Endothelial cell of umbilical vein (primary cell): ENCODE results near the gene SH3TC1. TPM values are rescaled to one million over a fixed set of nuclear protein-coding genes. Genes with fewer than 3 reads are reported as not detected.

Source experiments
- BruUV-seq: library from RNA; stranded (reverse); fragments of 400-500 nt; replicated peaks from 2 replicates; lab custom pipeline; 2021; lab: Mats Ljungman, UMichigan
- CTCF ChIA-PET: fragments of 300-600, 350-600 bp; sonication (Branson Sonifier 250); formaldehyde crosslinking; loops from one replicate; lab custom pipeline; 2021; ENCODE audit warnings: antibody characterized with exemption, inconsistent platforms; lab: Charles Lee
- POLR2A ChIA-PET: fragments of 300-600, 350-600 bp; sonication (Branson Sonifier 250); formaldehyde crosslinking; loops from one replicate; lab custom pipeline; 2021; ENCODE audit warnings: antibody characterized with exemption, inconsistent platforms; lab: Charles Lee
- DNase-seq: peaks from one replicate; pipeline ENCODE4 v3.0.0-alpha.2; 2011; ENCODE audit warnings: low read depth, low spot score
- FAIRE-seq: peaks from 2 replicates; lab custom pipeline; 2011; peaks lifted over from hg19 to GRCh38; lab: Jason Lieb, UNC
- H2AFZ ChIP-seq: 2 replicates; pipeline ENCODE4 v1.6.0; 2012; ENCODE audit warnings: low read depth, low read length, control low read depth, inconsistent platforms
- H3K27ac ChIP-seq: 2 replicates; pipeline ENCODE4 v1.5.1; 2011; ENCODE audit warnings: low read depth, mild to moderate bottlenecking, control low read depth, low read length, moderate library complexity; ENCODE audit not compliant: insufficient read depth
- H3K27me3 ChIP-seq, 2 experiments: 2 replicates each; pipeline versions ENCODE4 v1.6.0 to v1.6.1; 2011; ENCODE audit warnings: low read length in 2 of 2, mixed read lengths in 1 of 2; ENCODE audit not compliant: control insufficient read depth in 2 of 2, insufficient read depth in 2 of 2
- H3K36me3 ChIP-seq, 2 experiments: 2 replicates in 1 of 2; 3 replicates in 1 of 2; pipeline ENCODE4 v1.5.1; 2011; ENCODE audit warnings: low read length in 2 of 2, mild to moderate bottlenecking in 1 of 2, moderate library complexity in 1 of 2; ENCODE audit not compliant: control insufficient read depth in 2 of 2, insufficient read depth in 2 of 2; ENCODE audit errors: extremely low read depth in 1 of 2
- H3K4me1 ChIP-seq: 3 replicates; pipeline ENCODE4 v1.5.1; 2011; ENCODE audit warnings: mild to moderate bottlenecking, low read length; ENCODE audit not compliant: control insufficient read depth, insufficient read depth; ENCODE audit errors: extremely low read depth
- H3K4me2 ChIP-seq: 2 replicates; pipeline ENCODE4 v1.6.1; 2011; ENCODE audit warnings: low read length, control low read depth, mixed read lengths; ENCODE audit not compliant: insufficient read depth
- H3K4me3 ChIP-seq, 3 experiments: fragments of 200-600 bp in 1 of 3; sonication (generic), shearing (Covaris generic) in 1 of 3; replicated peaks in 1 of 3; 2 replicates each; pipeline ENCODE4 v1.5.1; 2011 to 2016; ENCODE audit warnings: control low read depth in 3 of 3, low read length in 3 of 3, mild to moderate bottlenecking in 2 of 3, inconsistent platforms in 1 of 3, low read depth in 1 of 3, moderate library complexity in 1 of 3; ENCODE audit not compliant: insufficient read depth in 1 of 3
- H3K79me2 ChIP-seq: 2 replicates; pipeline ENCODE4 v1.6.0; 2012; ENCODE audit warnings: low read length, inconsistent platforms; ENCODE audit not compliant: control insufficient read depth, insufficient read depth
- H3K9ac ChIP-seq: replicated peaks from 2 replicates; pipeline ENCODE3; 2011; ENCODE audit warnings: low read length, control low read depth; ENCODE audit not compliant: insufficient read depth; ENCODE audit errors: extremely low read depth
- H3K9me1 ChIP-seq: replicated peaks from 3 replicates; pipeline ENCODE4 v1.6.0; 2011; ENCODE audit warnings: mild to moderate bottlenecking, low read length; ENCODE audit not compliant: control insufficient read depth, insufficient read depth; ENCODE audit errors: extremely low read depth
- H3K9me3 ChIP-seq: replicated peaks from 2 replicates; pipeline ENCODE4 v1.5.1; 2012; ENCODE audit warnings: low read length, inconsistent platforms; ENCODE audit not compliant: control insufficient read depth, insufficient read depth
- H4K20me1 ChIP-seq: replicated peaks from 2 replicates; pipeline ENCODE3; 2011; ENCODE audit warnings: mild to moderate bottlenecking, low read length; ENCODE audit not compliant: control insufficient read depth, insufficient read depth; ENCODE audit errors: extremely low read depth
- EZH2 ChIP-seq: IDR thresholded peaks from 2 replicates; pipeline ENCODE4 v1.6.1; 2012; ENCODE audit warnings: borderline replicate concordance, low read depth, mild to moderate bottlenecking, moderate library complexity, low read length, inconsistent platforms; ENCODE audit not compliant: severe bottlenecking
- FOS ChIP-seq: IDR thresholded peaks from 2 replicates; pipeline ENCODE4 v1.6.1; 2011; ENCODE audit warnings: mild to moderate bottlenecking, low read length, moderate library complexity, borderline replicate concordance; ENCODE audit not compliant: insufficient read depth
- GATA2 ChIP-seq: IDR thresholded peaks from 2 replicates; pipeline ENCODE4 v1.7.0; 2011; ENCODE audit warnings: low read depth, mild to moderate bottlenecking, moderate library complexity, mixed read lengths, low read length; ENCODE audit not compliant: insufficient read length, insufficient read depth
- JUN ChIP-seq: IDR thresholded peaks from 2 replicates; pipeline ENCODE4 v1.6.1; 2011; ENCODE audit warnings: borderline replicate concordance, low read depth; ENCODE audit not compliant: insufficient read length, insufficient read depth
- MAX ChIP-seq: IDR thresholded peaks from 2 replicates; pipeline ENCODE4 v1.6.1; 2011; ENCODE audit not compliant: insufficient read depth, insufficient read length
- MYC ChIP-seq: IDR thresholded peaks from one replicate; pipeline ENCODE4 v1.6.1; 2011; ENCODE audit warnings: mild to moderate bottlenecking, low read depth, low read length
- POLR2A ChIP-seq: IDR thresholded peaks from 2 replicates; pipeline ENCODE4 v1.6.1; 2012; ENCODE audit warnings: low read depth, mild to moderate bottlenecking, control low read depth, low read length
- POLR2AphosphoS5 ChIP-seq: IDR thresholded peaks from 2 replicates; pipeline ENCODE4 v1.6.1; 2012; ENCODE audit warnings: low read depth, mild to moderate bottlenecking, control low read depth, low read length, moderate library complexity; ENCODE audit not compliant: insufficient read depth
- dilution Hi-C: fragments of 300-500 bp; cut with MboI; formaldehyde crosslinking; loops from one replicate; pipeline ENCODE4 v1.15.0; 2019; ENCODE audit warnings: low sequenced_read_pairs; ENCODE audit not compliant: extremely low pct_ligation_motif_present
- intact Hi-C: fragments of 100-400 bp; cut with micrococcal nuclease; formaldehyde crosslinking; loops from one replicate; pipeline ENCODE4 v1.10.0; 2022
- polyA plus RNA-seq, 4 experiments: library from polyadenylated mRNA; depleted of rRNA in 3 of 4; stranded (reverse) in 3 of 4; unstranded in 1 of 4; fragments of >200 nt; gene quantifications; 2 replicates each; pipeline versions ENCODE4 v1.2.1 to v1.2.3, GENCODE V29; 2011 to 2012; ENCODE audit warnings: missing spikeins in 1 of 4
- total RNA-seq: library from RNA; stranded (reverse); gene quantifications from 2 replicates; pipeline ENCODE4 v1.2.3, GENCODE V29; 2021
- TF ChIP-seq, protein P1 (sequence below), 2 donors: IDR thresholded peaks; 1 replicate in 1 of 2; 2 replicates in 1 of 2; pipeline ENCODE4 v1.5.1; 2011; ENCODE audit warnings: low read length in 2 of 2, mild to moderate bottlenecking in 2 of 2, moderate library complexity in 2 of 2, control low read depth in 1 of 2, inconsistent platforms in 1 of 2, low read depth in 1 of 2; ENCODE audit not compliant: insufficient read depth in 1 of 2; ENCODE audit errors: extremely low read depth in 1 of 2

Gene SH3TC1
- total and polyA plus RNA-seq, 2 donors (not counting 3 experiments of a cell fraction or from before 2014, with no cell fraction given): 96.5 to 192 TPM

DNA sequence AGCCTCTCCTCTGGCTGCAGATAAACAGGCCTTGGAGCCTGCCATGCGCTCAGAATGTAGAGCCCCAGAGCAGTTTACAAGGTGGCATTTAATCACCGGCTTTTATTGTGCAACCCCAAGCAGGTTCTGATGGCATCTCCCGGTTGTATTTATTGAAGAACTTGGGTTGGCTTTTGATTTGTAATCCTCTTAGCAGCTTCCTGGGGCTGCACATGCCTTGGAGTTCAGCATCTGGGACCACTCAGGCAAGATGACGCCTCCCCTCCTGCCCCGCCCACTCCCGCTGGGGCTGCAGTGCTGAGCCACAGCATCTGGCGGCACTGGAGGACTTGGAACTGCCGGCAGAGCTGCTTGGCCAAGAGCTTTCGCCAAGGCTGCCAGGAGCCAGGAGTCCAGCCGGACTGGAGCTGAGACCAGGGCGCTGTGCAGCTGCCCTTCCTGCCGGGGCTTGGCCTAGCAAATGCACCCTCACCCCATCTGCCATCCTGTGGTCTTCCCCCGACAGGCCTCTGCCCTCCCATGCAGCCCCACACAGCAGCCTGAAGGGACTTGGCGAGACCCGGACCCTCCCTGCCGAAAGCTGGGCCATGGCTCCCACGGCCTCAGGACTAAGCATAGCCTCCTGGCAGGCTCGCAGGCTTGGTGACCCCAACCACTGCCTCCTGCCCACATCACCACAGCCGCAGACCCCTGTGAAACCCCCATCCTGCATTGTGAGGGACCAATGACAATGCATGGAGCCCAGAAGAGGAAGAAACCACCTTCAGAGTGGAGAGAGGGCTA, 75.9 kb downstream of the SH3TC1 start:
- intact Hi-C loops (no loop called here), dilution Hi-C loops (no loop called here)
- H3K36me3 ChIP-seq: no peaks in the 10 kb centered on the region
- no peaks in the 10 kb centered on the region for H3K27me3 ChIP-seq
- H3K79me2 ChIP-seq: no peaks in the 10 kb centered on the region
- no peak overlapping the region for H3K27ac ChIP-seq
- CTCF ChIA-PET: interaction anchor here (1.4 to 2.6 kb wide), 2 partner anchors 8 to 128 kb away, joined by 7 to 12 read pairs; no protein-coding TSS in a partner anchor
- no peak overlapping the region for H3K9ac ChIP-seq
- H4K20me1 ChIP-seq: no peaks in the 10 kb centered on the region
- H2AFZ ChIP-seq: no peak overlapping the region
- FAIRE-seq (no peak), DNase-seq (no peak)
- TF ChIP-seq GATA2 (no peak), EZH2 (no peak), MAX (no peak), FOS (no peak), POLR2A (no peak), MYC (no peak), JUN (no peak), POLR2AphosphoS5 (no peak)
- TF ChIP-seq, protein P1, sequence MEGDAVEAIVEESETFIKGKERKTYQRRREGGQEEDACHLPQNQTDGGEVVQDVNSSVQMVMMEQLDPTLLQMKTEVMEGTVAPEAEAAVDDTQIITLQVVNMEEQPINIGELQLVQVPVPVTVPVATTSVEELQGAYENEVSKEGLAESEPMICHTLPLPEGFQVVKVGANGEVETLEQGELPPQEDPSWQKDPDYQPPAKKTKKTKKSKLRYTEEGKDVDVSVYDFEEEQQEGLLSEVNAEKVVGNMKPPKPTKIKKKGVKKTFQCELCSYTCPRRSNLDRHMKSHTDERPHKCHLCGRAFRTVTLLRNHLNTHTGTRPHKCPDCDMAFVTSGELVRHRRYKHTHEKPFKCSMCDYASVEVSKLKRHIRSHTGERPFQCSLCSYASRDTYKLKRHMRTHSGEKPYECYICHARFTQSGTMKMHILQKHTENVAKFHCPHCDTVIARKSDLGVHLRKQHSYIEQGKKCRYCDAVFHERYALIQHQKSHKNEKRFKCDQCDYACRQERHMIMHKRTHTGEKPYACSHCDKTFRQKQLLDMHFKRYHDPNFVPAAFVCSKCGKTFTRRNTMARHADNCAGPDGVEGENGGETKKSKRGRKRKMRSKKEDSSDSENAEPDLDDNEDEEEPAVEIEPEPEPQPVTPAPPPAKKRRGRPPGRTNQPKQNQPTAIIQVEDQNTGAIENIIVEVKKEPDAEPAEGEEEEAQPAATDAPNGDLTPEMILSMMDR (IDR thresholded peaks at IDR 0.05; ENCODE audit: extremely low read depth in 1 of 2, insufficient read depth in 1 of 2, low read depth in 1 of 2, low read length in 2 of 2): no peak
- POLR2A ChIA-PET: no interaction called here
- no peaks in the 10 kb centered on the region for H3K9me3 ChIP-seq
- no peaks in the 10 kb centered on the region for H3K9me1 ChIP-seq
- H3K4me2 ChIP-seq: no peak overlapping the region
- H3K4me3 ChIP-seq: no peak overlapping the region
- peaks cover 18% of the 10 kb centered on the region for H3K4me1 ChIP-seq
- BruUV-seq: no TSS peak
